Activated naive CD4-positive, alpha-beta T cell treated with anti-CD3 and anti-CD28 coated beads, Interleukin-2, amount 10 ng/mL, durations not matched to agents 7 days and 5 days (primary cell): ENCODE data around the gene COQ10B.
"Not testable (repeated sequence)": the region's sequence is repeated elsewhere in the genome, so short reads cannot be mapped to it uniquely, and the experiment has no call there.

Source experiments
- CTCF ChIA-PET: fragments of 350-600 bp; sonication (Branson Sonifier 250); formaldehyde crosslinking; loops from one replicate; lab custom pipeline; 2021; ENCODE audit warnings: antibody characterized with exemption; lab: Charles Lee
- DNase-seq: peaks from one replicate; pipeline ENCODE4 v3.0.0-alpha.2; 2020
- H3K27ac Mint-ChIP-seq: one replicate; pipeline ENCODE4 v1.8.0; 2021; ENCODE audit warnings: mild to moderate bottlenecking, moderate library complexity, mixed read lengths
- H3K27me3 Mint-ChIP-seq: one replicate; pipeline ENCODE4 v1.8.0; 2021; ENCODE audit warnings: mild to moderate bottlenecking, mixed read lengths
- H3K36me3 Mint-ChIP-seq: one replicate; pipeline ENCODE4 v1.8.0; 2021; ENCODE audit warnings: mixed read lengths
- H3K4me1 Mint-ChIP-seq: one replicate; pipeline ENCODE4 v1.8.0; 2021; ENCODE audit warnings: mixed read lengths
- H3K4me3 Mint-ChIP-seq: one replicate; pipeline ENCODE4 v1.8.0; 2021; ENCODE audit warnings: mild to moderate bottlenecking, moderate library complexity, mixed read lengths
- H3K9me3 Mint-ChIP-seq: one replicate; pipeline ENCODE4 v1.8.0; 2021; ENCODE audit warnings: mixed read lengths

Gene COQ10B

GRCh38 chr2:197453123-197453913 is at the start of gene COQ10B:
TSS of gene COQ10B (plus strand) at chr2:197453552. CDS start at chr2:197453561, 9 bp downstream.
- peak; percentile 99 for DNase-seq
- Mint-ChIP-seq H3K27me3 (no peaks in the 10 kb centered on the region), H3K4me1 (peaks cover 42% of the 10 kb centered on the region), H3K9me3 (no peaks in the 10 kb centered on the region), H3K27ac (peak within 1 kb of the TSS; percentile 100), H3K36me3 (peaks cover 13% of the 10 kb centered on the region), H3K4me3 (peak within 1 kb of the TSS; percentile 98)
- CTCF ChIA-PET, result interaction anchor here (1.0 to 1.4 kb wide), 3 partner anchors 16 to 20 kb away, joined by 3 to 7 read pairs (median 4); no protein-coding TSS in a partner anchor

GRCh38 chr2:197405582-197405981 is 47.8 kb upstream of the COQ10B start:
- peaks cover 72% of the 10 kb centered on the region for H3K36me3 Mint-ChIP-seq
- H3K4me1 Mint-ChIP-seq, result no peaks in the 10 kb centered on the region
- no peaks in the 10 kb centered on the region for H3K9me3 Mint-ChIP-seq
- no peak for DNase-seq
- H3K4me3 Mint-ChIP-seq, result no peak overlapping the region
- CTCF ChIA-PET, result no interaction called here
- H3K27ac Mint-ChIP-seq, result no peak overlapping the region
- no peaks in the 10 kb centered on the region for H3K27me3 Mint-ChIP-seq

GRCh38 chr2:197414039-197414438 is 39.3 kb upstream of the COQ10B start:
- H3K27ac Mint-ChIP-seq, result no peak overlapping the region
- no peaks in the 10 kb centered on the region for H3K9me3 Mint-ChIP-seq
- no peaks in the 10 kb centered on the region for H3K27me3 Mint-ChIP-seq
- H3K4me1 Mint-ChIP-seq, result peaks cover 2% of the 10 kb centered on the region
- no peak for DNase-seq
- H3K4me3 Mint-ChIP-seq, result no peak overlapping the region
- CTCF ChIA-PET, result no interaction called here
- H3K36me3 Mint-ChIP-seq, result peaks cover 61% of the 10 kb centered on the region

GRCh38 chr2:197414515-197414914 is 38.8 kb upstream of the COQ10B start:
- Mint-ChIP-seq H3K4me3 (no peak overlapping the region), H3K27ac (no peak overlapping the region), H3K27me3 (no peaks in the 10 kb centered on the region), H3K9me3 (no peaks in the 10 kb centered on the region), H3K4me1 (peaks cover 2% of the 10 kb centered on the region), H3K36me3 (peaks cover 58% of the 10 kb centered on the region)
- CTCF ChIA-PET, result no interaction called here
- DNase-seq, result no peak

GRCh38 chr2:197416268-197416667 is 37.1 kb upstream of the COQ10B start:
- Mint-ChIP-seq H3K36me3 (peaks cover 55% of the 10 kb centered on the region), H3K4me1 (peaks cover 12% of the 10 kb centered on the region), H3K27ac (peak overlapping the region; percentile 42), H3K9me3 (no peaks in the 10 kb centered on the region), H3K27me3 (no peaks in the 10 kb centered on the region), H3K4me3 (no peak overlapping the region)
- DNase-seq, result no peak
- CTCF ChIA-PET, result interaction anchor here (0.6 kb wide), 1 partner anchor 77 kb away, joined by 3 read pairs; no protein-coding TSS in a partner anchor

GRCh38 chr2:197419438-197419837 is 33.9 kb upstream of the COQ10B start:
- Mint-ChIP-seq H3K9me3 (no peaks in the 10 kb centered on the region), H3K27me3 (no peaks in the 10 kb centered on the region), H3K27ac (no peak overlapping the region), H3K4me1 (peaks cover 23% of the 10 kb centered on the region), H3K36me3 (peaks cover 55% of the 10 kb centered on the region), H3K4me3 (no peak overlapping the region)
- CTCF ChIA-PET, result interaction anchor here (0.6 to 1.7 kb wide), 2 partner anchors 10 to 293 kb away, joined by 3 to 5 read pairs; no protein-coding TSS in a partner anchor
- no peak for DNase-seq

GRCh38 chr2:197423307-197423706 is 30.0 kb upstream of the COQ10B start:
- CTCF ChIA-PET, result interaction anchor here (0.6 to 1.5 kb wide), 3 partner anchors 19 to 176 kb away, joined by 3 read pairs; no protein-coding TSS in a partner anchor
- H3K36me3 Mint-ChIP-seq, result peaks cover 34% of the 10 kb centered on the region
- H3K27ac Mint-ChIP-seq, result no peak overlapping the region

GRCh38 chr2:197425550-197425949 is 27.8 kb upstream of the COQ10B start:
- no peaks in the 10 kb centered on the region for H3K9me3 Mint-ChIP-seq
- CTCF ChIA-PET, result no interaction called here
- peaks cover 60% of the 10 kb centered on the region for H3K4me1 Mint-ChIP-seq

More at GRCh38 chr2:197423307-197423706, 30.0 kb upstream of the COQ10B start:
- peaks cover 46% of the 10 kb centered on the region for H3K4me1 Mint-ChIP-seq
- no peaks in the 10 kb centered on the region for H3K27me3 Mint-ChIP-seq
- no peak overlapping the region for H3K4me3 Mint-ChIP-seq
- H3K9me3 Mint-ChIP-seq, result no peaks in the 10 kb centered on the region
- DNase-seq, result no peak

GRCh38 chr2:197426723-197427603 is 26.4 kb upstream of the COQ10B start:
- Mint-ChIP-seq H3K4me1 (peaks cover 65% of the 10 kb centered on the region), H3K36me3 (peaks cover 36% of the 10 kb centered on the region), H3K9me3 (no peaks in the 10 kb centered on the region), H3K27me3 (no peaks in the 10 kb centered on the region), H3K4me3 (no peak overlapping the region), H3K27ac (no peak overlapping the region)
- CTCF ChIA-PET, result no interaction called here
- DNase-seq, result no peak

More at GRCh38 chr2:197425550-197425949, 27.8 kb upstream of the COQ10B start:
- H3K36me3 Mint-ChIP-seq, result peaks cover 37% of the 10 kb centered on the region
- no peak overlapping the region for H3K4me3 Mint-ChIP-seq
- H3K27ac Mint-ChIP-seq, result no peak overlapping the region
- no peaks in the 10 kb centered on the region for H3K27me3 Mint-ChIP-seq
- DNase-seq, result no peak

GRCh38 chr2:197427986-197428385 is 25.4 kb upstream of the COQ10B start:
- peaks cover 33% of the 10 kb centered on the region for H3K36me3 Mint-ChIP-seq
- H3K4me1 Mint-ChIP-seq, result peaks cover 75% of the 10 kb centered on the region
- H3K4me3 Mint-ChIP-seq, result no peak overlapping the region
- H3K9me3 Mint-ChIP-seq, result no peaks in the 10 kb centered on the region
- no peak overlapping the region for H3K27ac Mint-ChIP-seq
- CTCF ChIA-PET, result no interaction called here
- H3K27me3 Mint-ChIP-seq, result no peaks in the 10 kb centered on the region
- DNase-seq, result no peak

GRCh38 chr2:197431858-197432257 is 21.5 kb upstream of the COQ10B start:
- H3K9me3 Mint-ChIP-seq, result no peaks in the 10 kb centered on the region
- peaks cover 32% of the 10 kb centered on the region for H3K36me3 Mint-ChIP-seq
- peak overlapping the region; percentile 86 for H3K4me3 Mint-ChIP-seq
- CTCF ChIA-PET, result no interaction called here
- H3K4me1 Mint-ChIP-seq, result peaks cover 73% of the 10 kb centered on the region
- no peak for DNase-seq
- peak overlapping the region; percentile 53 for H3K27ac Mint-ChIP-seq
- no peaks in the 10 kb centered on the region for H3K27me3 Mint-ChIP-seq

- CTCF ChIA-PET, result interaction anchor here (0.6 kb wide), 1 partner anchor 64 kb away, joined by 3 read pairs; no protein-coding TSS in a partner anchor
- H3K27ac Mint-ChIP-seq, result peak overlapping the region; percentile 20
- not testable (repeated sequence) for H3K27me3 Mint-ChIP-seq, H3K9me3 Mint-ChIP-seq, DNase-seq
- peaks cover 31% of the 10 kb centered on the region for H3K36me3 Mint-ChIP-seq
- peak overlapping the region; percentile 86 for H3K4me3 Mint-ChIP-seq
- peaks cover 66% of the 10 kb centered on the region for H3K4me1 Mint-ChIP-seq
Measured at GRCh38 chr2:197432527-197432926, 20.8 kb upstream of the COQ10B start.

- Mint-ChIP-seq H3K27ac (peak overlapping the region; percentile 100), H3K9me3 (no peaks in the 10 kb centered on the region), H3K36me3 (peaks cover 25% of the 10 kb centered on the region), H3K4me3 (peak overlapping the region; percentile 86), H3K27me3 (no peaks in the 10 kb centered on the region), H3K4me1 (peaks cover 57% of the 10 kb centered on the region)
- no peak for DNase-seq
- CTCF ChIA-PET, result no interaction called here
Measured at GRCh38 chr2:197433780-197434438, 19.4 kb upstream of the COQ10B start.
